Measurements from ENCODE around the gene NRIP2.

Gene NRIP2

DNA sequence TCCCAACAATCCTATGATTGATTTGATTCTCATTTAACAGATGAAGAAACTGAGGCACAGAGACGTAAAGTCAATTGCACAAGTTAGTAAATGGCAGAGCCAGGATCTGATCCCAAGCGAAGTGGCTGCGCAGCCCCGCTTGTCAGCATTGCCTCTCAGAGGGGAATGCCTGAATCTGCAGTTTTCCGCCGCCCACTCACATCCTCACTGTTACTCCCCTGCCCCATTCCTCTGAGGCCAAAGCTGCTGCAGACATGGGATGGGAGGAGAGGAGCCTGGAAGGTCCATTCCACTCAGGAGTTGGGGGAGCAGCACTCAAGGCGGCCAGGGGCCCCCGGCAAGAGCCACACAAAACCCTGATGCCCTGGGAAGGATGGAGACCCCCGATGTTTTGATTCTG is 1.0 kb downstream of the NRIP2 start:
- no peak for TF ChIP-seq EZH2phosphoT487 (conservative IDR thresholded peaks at IDR 0.05; ENCODE audit: low read length)
- TF ChIP-seq, protein P1, sequence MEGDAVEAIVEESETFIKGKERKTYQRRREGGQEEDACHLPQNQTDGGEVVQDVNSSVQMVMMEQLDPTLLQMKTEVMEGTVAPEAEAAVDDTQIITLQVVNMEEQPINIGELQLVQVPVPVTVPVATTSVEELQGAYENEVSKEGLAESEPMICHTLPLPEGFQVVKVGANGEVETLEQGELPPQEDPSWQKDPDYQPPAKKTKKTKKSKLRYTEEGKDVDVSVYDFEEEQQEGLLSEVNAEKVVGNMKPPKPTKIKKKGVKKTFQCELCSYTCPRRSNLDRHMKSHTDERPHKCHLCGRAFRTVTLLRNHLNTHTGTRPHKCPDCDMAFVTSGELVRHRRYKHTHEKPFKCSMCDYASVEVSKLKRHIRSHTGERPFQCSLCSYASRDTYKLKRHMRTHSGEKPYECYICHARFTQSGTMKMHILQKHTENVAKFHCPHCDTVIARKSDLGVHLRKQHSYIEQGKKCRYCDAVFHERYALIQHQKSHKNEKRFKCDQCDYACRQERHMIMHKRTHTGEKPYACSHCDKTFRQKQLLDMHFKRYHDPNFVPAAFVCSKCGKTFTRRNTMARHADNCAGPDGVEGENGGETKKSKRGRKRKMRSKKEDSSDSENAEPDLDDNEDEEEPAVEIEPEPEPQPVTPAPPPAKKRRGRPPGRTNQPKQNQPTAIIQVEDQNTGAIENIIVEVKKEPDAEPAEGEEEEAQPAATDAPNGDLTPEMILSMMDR (IDR thresholded peaks at IDR 0.05; ENCODE audit: insufficient read depth, low read length, poor library complexity, severe bottlenecking), result no peak
- no peaks in the 10 kb centered on the region for H4K20me1 ChIP-seq (ENCODE audit: low read depth, low read length)
- H3K79me2 ChIP-seq (ENCODE audit: insufficient read depth, low read length), result no peaks in the 10 kb centered on the region
- H2AFZ ChIP-seq (ENCODE audit: low read depth, low read length, severe bottlenecking), result no peak overlapping the region
- H3K27me3 ChIP-seq (ENCODE audit: low read length), result no peaks in the 10 kb centered on the region
- no peaks in the 10 kb centered on the region for H3K36me3 ChIP-seq (ENCODE audit: low read length)
- no peaks in the 10 kb centered on the region for H3K9me2 ChIP-seq (replicated peaks; ENCODE audit: insufficient read depth, low read length)
- H3K4me2 ChIP-seq (ENCODE audit: low read depth, low read length, poor library complexity, severe bottlenecking), result no peak overlapping the region
- no peak overlapping the region for H3K9ac ChIP-seq (ENCODE audit: low read length)
- no peaks in the 10 kb centered on the region for H3K9me3 ChIP-seq (ENCODE audit: insufficient read depth, low read length)
- no peaks in the 10 kb centered on the region for H3F3A ChIP-seq (ENCODE audit: insufficient read depth)
- no peak overlapping the region for H3K27ac ChIP-seq (ENCODE audit: low read depth, low read length)
- H3K4me3 ChIP-seq (ENCODE audit: insufficient read depth, low read length, poor library complexity, severe bottlenecking), result no peak overlapping the region

DNA sequence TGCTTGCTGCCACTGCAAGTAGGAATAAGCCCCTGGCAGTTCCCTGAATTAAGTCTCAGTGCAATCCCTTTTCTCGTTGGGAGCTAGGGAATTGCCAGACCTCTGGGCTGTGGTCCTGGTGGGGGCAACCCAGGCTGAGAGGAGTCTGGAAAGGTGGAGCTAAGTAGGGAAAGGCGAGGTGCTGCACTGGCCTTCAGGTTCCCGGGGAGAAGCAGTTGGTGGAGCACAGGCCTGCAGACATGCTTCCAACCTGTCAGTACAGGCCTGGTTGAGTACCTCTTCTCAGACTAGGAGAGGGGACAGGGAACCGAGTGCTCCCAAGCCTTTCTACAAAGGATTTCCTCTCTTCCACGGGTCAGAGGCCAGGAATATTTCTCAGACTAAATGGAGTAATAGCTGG is 1.5 kb downstream of the NRIP2 start:
- H3F3A ChIP-seq (ENCODE audit: insufficient read depth), result no peaks in the 10 kb centered on the region
- H3K27me3 ChIP-seq (ENCODE audit: low read length), result no peaks in the 10 kb centered on the region
- no peak overlapping the region for H3K27ac ChIP-seq (ENCODE audit: low read depth, low read length)
- no peaks in the 10 kb centered on the region for H3K36me3 ChIP-seq (ENCODE audit: low read length)
- no peaks in the 10 kb centered on the region for H4K20me1 ChIP-seq (ENCODE audit: low read depth, low read length)
- no peak overlapping the region for H2AFZ ChIP-seq (ENCODE audit: low read depth, low read length, severe bottlenecking)
- H3K9me3 ChIP-seq (ENCODE audit: insufficient read depth, low read length), result no peaks in the 10 kb centered on the region
- no peaks in the 10 kb centered on the region for H3K79me2 ChIP-seq (ENCODE audit: insufficient read depth, low read length)
- H3K4me2 ChIP-seq (ENCODE audit: low read depth, low read length, poor library complexity, severe bottlenecking), result no peak overlapping the region
- H3K9ac ChIP-seq (ENCODE audit: low read length), result no peak overlapping the region
- H3K9me2 ChIP-seq (replicated peaks; ENCODE audit: insufficient read depth, low read length), result no peaks in the 10 kb centered on the region
- TF ChIP-seq, protein P1 (IDR thresholded peaks at IDR 0.05; ENCODE audit: insufficient read depth, low read length, poor library complexity, severe bottlenecking), result no peak
- no peak for TF ChIP-seq EZH2phosphoT487 (conservative IDR thresholded peaks at IDR 0.05; ENCODE audit: low read length)
- no peak overlapping the region for H3K4me3 ChIP-seq (ENCODE audit: insufficient read depth, low read length, poor library complexity, severe bottlenecking)

DNA sequence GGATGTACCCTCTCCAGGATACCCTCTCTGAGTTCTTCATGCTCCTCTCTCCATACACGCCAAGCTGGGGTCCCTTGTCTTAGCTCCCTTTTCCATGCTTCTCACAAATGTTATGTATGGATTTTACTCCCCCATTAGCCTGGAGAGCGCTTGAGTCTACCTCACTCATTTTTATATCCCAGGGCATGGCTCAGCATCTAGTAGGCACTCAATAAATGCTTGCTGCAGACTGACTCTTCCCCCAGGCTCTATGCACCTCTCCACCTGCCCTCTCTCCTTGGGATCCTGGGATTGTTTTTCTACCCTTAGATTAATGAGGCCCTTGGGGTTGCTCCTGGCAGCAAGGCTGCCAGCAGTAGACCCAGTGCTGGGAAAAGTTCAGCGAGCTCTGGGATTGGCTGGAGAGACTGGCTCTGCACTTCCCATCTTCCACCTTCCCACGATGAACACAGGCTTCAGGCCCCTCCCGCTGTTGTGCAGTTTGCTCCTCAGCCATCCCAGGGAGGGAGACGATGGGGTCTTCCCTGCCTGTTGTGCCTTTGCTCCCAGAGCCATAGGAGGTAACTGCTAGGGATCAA is 2.2 kb downstream of the NRIP2 start:
- no peak overlapping the region for H3K4me3 ChIP-seq (ENCODE audit: insufficient read depth, low read length, poor library complexity, severe bottlenecking)
- no peaks in the 10 kb centered on the region for H4K20me1 ChIP-seq (ENCODE audit: low read depth, low read length)
- H3K9me3 ChIP-seq (ENCODE audit: insufficient read depth, low read length), result no peaks in the 10 kb centered on the region
- no peaks in the 10 kb centered on the region for H3K9me2 ChIP-seq (replicated peaks; ENCODE audit: insufficient read depth, low read length)
- H3K27ac ChIP-seq (ENCODE audit: low read depth, low read length), result no peak overlapping the region
- no peak overlapping the region for H2AFZ ChIP-seq (ENCODE audit: low read depth, low read length, severe bottlenecking)
- no peak overlapping the region for H3K9ac ChIP-seq (ENCODE audit: low read length)
- H3F3A ChIP-seq (ENCODE audit: insufficient read depth), result no peaks in the 10 kb centered on the region
- no peak overlapping the region for H3K4me2 ChIP-seq (ENCODE audit: low read depth, low read length, poor library complexity, severe bottlenecking)
- TF ChIP-seq, protein P1 (IDR thresholded peaks at IDR 0.05; ENCODE audit: insufficient read depth, low read length, poor library complexity, severe bottlenecking), result no peak
- TF ChIP-seq EZH2phosphoT487 (conservative IDR thresholded peaks at IDR 0.05; ENCODE audit: low read length), result no peak
- H3K36me3 ChIP-seq (ENCODE audit: low read length), result no peaks in the 10 kb centered on the region
- no peaks in the 10 kb centered on the region for H3K79me2 ChIP-seq (ENCODE audit: insufficient read depth, low read length)
- no peaks in the 10 kb centered on the region for H3K27me3 ChIP-seq (ENCODE audit: low read length)
